Effector memory CD4-positive, alpha-beta T cell (primary cell): ENCODE results near the gene BPIFB1.

ENCODE experiments used
- DNase-seq, 3 donors: peaks; one replicate each; pipeline ENCODE4 v3.0.0-alpha.2; 2020
- H3K27ac ChIP-seq: 2 replicates; pipeline ENCODE4 v1.7.0; 2013; ENCODE audit warnings: mild to moderate bottlenecking, low read length, moderate library complexity; ENCODE audit not compliant: insufficient read depth, poor library complexity, severe bottlenecking
- H3K27me3 ChIP-seq: replicated peaks from 2 replicates; pipeline ENCODE4 v1.7.0; 2013; ENCODE audit warnings: mild to moderate bottlenecking, low read length; ENCODE audit not compliant: insufficient read depth, control insufficient read depth, poor library complexity, severe bottlenecking
- H3K36me3 ChIP-seq: 2 replicates; pipeline ENCODE4 v1.7.0; 2013; ENCODE audit warnings: mild to moderate bottlenecking, low read length, moderate library complexity; ENCODE audit not compliant: control insufficient read depth, insufficient read depth
- H3K4me1 ChIP-seq: 2 replicates; pipeline ENCODE4 v1.7.0; 2013; ENCODE audit warnings: low read length, mild to moderate bottlenecking; ENCODE audit not compliant: control insufficient read depth, insufficient read depth, poor library complexity, severe bottlenecking
- H3K4me3 ChIP-seq: 2 replicates; pipeline ENCODE4 v1.7.0; 2013; ENCODE audit warnings: low read length, low read depth, mild to moderate bottlenecking; ENCODE audit not compliant: insufficient read depth, poor library complexity, severe bottlenecking
- H3K9me3 ChIP-seq: 2 replicates; pipeline ENCODE4 v1.7.0; 2013; ENCODE audit warnings: mild to moderate bottlenecking, low read length, moderate library complexity; ENCODE audit not compliant: control insufficient read depth

The BPIFB1 gene

DNA sequence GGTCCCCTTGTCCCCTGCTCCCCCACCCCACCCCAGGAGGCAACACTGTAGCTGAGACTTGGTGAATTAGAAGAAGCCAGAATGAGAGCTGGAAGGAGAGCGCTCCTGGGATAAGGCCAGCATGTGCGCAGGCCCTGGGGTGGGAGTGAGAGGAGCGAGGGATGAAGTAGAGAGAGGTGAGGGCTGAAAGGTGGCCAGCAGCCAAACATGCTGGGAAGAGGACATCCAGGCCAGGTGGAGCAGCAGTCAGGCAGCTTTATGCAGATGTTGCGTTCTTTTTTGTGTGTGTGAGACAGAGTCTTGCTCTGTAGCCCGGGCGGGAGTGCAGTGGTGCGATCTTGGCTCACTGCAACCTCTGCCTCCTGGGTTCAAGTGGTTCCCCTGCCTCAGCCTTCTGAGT is 2.2 kb upstream of the BPIFB1 start:
- Histone ChIP-seq H3K36me3 (no peaks in the 10 kb centered on the region), H3K9me3 (no peaks in the 10 kb centered on the region)

DNA sequence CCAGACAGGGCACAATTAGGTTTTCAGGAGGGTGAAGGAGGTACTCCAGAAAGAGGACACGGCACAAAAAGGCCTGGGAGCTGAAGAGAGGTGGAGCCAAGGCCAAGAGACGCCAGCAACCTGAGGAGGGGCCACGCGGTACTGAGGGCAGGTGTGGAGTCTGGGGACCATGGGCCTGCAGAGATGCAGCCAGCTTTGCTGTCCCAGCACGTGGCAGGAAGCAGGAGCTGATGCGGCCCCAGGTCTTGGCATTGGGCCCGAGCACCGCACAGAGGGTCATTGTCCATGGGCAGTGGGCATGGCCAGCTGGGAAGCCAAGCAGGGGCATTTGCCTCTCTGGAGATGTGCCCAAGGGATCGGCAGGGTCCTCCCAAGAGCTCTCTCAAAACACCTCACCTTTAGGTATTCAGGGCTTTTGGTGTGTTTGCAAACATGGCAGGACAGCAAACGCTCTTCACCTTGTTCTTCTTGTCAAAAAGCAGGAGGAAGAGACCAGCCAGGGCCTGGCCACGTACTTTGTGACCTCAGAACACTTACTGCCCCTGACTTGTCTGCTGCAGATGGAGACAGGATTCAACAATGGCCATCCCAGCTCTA is 1.4 kb upstream of the BPIFB1 start:
- Histone ChIP-seq H3K4me3 (no peak overlapping the region), H3K27me3 (no peaks in the 10 kb centered on the region), H3K27ac (no peak overlapping the region), H3K4me1 (no peaks in the 10 kb centered on the region), H3K36me3 (no peaks in the 10 kb centered on the region), H3K9me3 (no peaks in the 10 kb centered on the region)
- no peak for DNase-seq

More for the DNA sequence above, 2.2 kb upstream of the BPIFB1 start:
- Histone ChIP-seq H3K4me3 (no peak overlapping the region), H3K27ac (no peak overlapping the region), H3K4me1 (no peaks in the 10 kb centered on the region), H3K27me3 (no peaks in the 10 kb centered on the region)
- no peak for DNase-seq

DNA sequence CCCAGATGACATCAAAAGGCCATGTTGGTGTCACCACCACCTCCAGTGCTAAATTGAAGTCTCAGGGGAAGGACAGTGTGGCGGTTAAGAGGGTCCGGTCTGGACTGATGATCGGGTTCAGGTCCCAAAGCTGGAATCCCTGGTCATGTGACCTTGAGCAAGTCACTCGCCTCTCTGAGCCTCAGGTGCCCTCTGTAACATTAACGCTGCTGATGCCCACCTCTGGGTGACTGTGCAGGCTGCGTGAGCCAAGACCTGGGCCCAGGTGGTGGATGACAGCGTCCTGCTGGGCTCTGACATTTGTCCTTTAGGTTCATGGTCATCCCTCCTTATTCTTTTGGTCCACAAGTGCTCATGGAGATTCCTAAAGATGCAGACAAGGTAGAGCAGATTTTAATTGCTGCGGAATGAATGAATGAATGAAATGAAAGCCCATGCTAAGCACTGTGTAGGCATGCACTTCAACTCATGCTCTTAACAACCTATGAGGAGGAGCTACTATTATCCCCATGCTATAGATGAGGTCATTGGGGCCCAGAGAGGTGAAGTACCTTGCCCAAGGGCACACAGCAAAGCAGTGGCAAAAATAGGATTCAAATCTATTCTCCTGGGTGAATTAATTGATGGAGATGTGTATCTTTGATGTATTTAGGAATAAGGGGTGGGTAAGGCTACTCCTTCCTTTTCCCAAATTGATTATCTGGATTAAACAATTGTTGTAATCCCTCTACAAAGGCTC is 649 bp upstream of the BPIFB1 start:
- no peak overlapping the region for H3K27ac ChIP-seq
- no peak overlapping the region for H3K4me3 ChIP-seq
- no peaks in the 10 kb centered on the region for H3K27me3 ChIP-seq
- no peaks in the 10 kb centered on the region for H3K9me3 ChIP-seq
- DNase-seq = no peak
- H3K4me1 ChIP-seq = no peaks in the 10 kb centered on the region
- H3K36me3 ChIP-seq = no peaks in the 10 kb centered on the region

DNA sequence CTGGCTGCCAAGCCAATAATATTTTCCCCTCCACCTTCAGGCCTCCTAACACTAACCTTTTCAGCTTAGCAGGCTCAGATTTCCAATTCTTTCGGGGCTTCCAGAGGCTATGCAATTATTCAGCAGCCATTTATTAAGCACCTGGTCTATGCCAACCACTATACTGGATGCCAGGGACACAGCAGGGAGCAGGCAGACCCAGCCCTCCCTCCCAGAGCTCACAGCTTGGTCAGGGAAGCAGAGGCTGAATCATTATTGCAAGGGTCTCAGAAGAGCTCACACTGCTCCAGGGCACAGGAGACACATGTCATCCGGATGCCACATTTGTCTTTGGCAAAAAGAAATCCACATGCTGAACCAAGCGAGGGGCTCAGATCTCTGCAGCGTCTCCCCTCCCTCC is 1.3 kb downstream of the BPIFB1 start:
- Histone ChIP-seq H3K27me3 (no peaks in the 10 kb centered on the region), H3K4me1 (no peaks in the 10 kb centered on the region), H3K27ac (no peak overlapping the region), H3K36me3 (no peaks in the 10 kb centered on the region), H3K4me3 (no peak overlapping the region), H3K9me3 (no peaks in the 10 kb centered on the region)
- no peak for DNase-seq

DNA sequence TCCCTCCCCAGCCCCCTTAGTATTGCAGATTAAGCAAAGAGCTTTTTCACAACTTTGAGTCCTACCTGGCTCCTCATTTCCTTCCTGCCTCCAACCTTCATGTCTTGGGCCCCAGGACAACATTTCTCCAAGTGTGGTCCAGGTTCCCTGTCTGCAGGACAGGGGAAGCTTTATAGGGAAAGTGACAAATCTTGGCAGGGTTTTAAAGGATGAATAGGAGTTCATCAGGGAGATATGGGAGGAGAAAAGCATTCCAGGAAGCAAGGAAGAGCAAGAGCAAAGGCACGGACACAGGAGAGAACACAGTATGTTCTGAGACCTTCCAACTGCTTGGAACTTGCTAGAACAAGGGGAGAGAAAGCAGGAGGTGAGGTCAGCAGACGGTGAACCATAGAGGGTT is 1.9 kb downstream of the BPIFB1 start:
- Histone ChIP-seq H3K9me3 (no peaks in the 10 kb centered on the region), H3K4me3 (no peak overlapping the region), H3K36me3 (no peaks in the 10 kb centered on the region), H3K27me3 (no peaks in the 10 kb centered on the region), H3K4me1 (no peaks in the 10 kb centered on the region), H3K27ac (no peak overlapping the region)
- no peak for DNase-seq

DNA sequence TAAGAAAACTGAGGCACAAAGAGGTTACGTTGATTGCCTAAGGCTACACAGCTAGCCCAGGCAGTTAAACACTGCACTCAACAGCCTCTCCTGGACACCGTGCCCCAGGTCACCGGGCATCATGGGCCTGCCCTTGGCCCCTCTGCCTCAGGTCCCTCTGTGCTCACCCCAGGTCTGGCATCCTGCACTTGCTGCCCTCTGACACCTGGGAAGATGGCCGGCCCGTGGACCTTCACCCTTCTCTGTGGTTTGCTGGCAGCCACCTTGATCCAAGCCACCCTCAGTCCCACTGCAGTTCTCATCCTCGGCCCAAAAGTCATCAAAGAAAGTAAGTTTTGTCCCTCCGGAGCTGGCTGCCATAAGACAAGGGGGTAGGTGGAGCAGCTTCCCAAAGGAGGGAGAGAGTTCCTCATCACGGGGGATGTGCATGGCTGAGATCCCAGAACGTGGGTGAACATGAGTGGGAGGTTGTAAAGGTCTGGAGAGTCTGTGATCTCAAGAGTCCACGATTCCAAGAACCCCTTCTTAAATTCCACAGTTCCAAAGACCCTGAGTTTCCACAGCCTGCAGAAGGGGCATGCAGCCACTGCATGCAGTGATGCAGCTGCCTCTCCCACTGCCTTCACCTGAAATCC is 3.0 kb downstream of the BPIFB1 start:
- Histone ChIP-seq H3K27me3 (no peaks in the 10 kb centered on the region), H3K36me3 (no peaks in the 10 kb centered on the region), H3K4me1 (no peaks in the 10 kb centered on the region), H3K9me3 (no peaks in the 10 kb centered on the region), H3K4me3 (no peak overlapping the region), H3K27ac (no peak overlapping the region)
- no peak for DNase-seq

DNA sequence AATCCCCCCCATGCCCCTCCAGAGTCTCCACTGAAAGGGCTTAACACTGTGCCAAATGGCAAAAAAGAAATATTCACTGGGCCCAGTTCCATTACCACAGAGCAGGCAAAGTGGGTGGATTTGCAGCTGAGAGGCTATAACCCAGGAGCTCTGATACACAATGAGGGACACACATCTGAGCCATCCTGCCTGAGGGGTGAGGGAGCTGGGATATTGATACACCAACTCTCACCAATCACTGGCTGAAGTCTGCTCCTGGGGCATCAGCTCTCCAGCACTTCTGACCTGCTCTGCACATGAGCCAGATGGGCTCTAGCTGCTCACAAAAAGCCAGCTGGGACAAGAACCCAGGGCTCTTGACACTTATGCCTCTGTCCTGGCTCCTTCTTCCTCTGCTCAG is 4.9 kb downstream of the BPIFB1 start:
- Histone ChIP-seq H3K9me3 (no peaks in the 10 kb centered on the region), H3K4me1 (no peaks in the 10 kb centered on the region), H3K36me3 (no peaks in the 10 kb centered on the region), H3K27ac (no peak overlapping the region), H3K27me3 (no peaks in the 10 kb centered on the region), H3K4me3 (no peak overlapping the region)
- DNase-seq = no peak

DNA sequence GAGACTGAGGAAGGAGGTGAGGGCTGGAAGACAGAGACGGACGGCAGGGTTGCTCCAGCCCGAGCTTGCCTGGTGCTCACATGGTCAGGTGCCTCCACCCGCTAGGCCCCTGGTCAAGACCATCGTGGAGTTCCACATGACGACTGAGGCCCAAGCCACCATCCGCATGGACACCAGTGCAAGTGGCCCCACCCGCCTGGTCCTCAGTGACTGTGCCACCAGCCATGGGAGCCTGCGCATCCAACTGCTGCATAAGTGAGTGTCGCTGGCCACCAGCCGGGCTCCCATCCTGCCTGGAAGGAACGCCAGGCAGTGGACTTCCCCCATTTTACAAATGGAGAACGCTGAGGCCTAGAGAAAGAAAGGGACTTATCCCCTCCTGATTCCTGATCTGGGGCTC is 7.8 kb downstream of the BPIFB1 start:
- Histone ChIP-seq H3K27me3 (no peaks in the 10 kb centered on the region), H3K4me1 (no peaks in the 10 kb centered on the region), H3K9me3 (no peaks in the 10 kb centered on the region), H3K27ac (no peak overlapping the region), H3K4me3 (no peak overlapping the region), H3K36me3 (no peaks in the 10 kb centered on the region)
- DNase-seq = no peak

DNA sequence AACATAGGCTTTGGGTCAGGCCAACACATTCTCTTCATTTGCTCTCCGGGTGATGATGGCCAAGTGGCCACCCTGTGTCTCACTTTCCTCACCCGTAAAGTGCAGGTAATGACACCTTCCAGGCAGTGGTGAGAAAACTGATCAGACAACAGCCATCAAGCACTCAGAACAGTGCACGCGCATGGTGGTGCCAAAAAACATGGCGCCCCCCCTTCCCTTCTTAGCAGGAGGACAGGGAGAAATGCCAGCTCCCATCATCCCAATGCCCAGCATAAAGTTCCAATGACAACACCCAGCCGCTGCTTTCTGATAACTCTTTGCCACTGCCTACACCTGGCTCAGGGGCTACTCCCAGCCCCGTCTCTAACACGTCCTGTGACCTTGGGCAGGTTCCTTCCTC is 8.4 kb downstream of the BPIFB1 start:
- DNase-seq = no peak
- Histone ChIP-seq H3K27me3 (no peaks in the 10 kb centered on the region), H3K9me3 (no peaks in the 10 kb centered on the region), H3K4me3 (no peak overlapping the region), H3K27ac (no peak overlapping the region), H3K36me3 (no peaks in the 10 kb centered on the region), H3K4me1 (no peaks in the 10 kb centered on the region)

DNA sequence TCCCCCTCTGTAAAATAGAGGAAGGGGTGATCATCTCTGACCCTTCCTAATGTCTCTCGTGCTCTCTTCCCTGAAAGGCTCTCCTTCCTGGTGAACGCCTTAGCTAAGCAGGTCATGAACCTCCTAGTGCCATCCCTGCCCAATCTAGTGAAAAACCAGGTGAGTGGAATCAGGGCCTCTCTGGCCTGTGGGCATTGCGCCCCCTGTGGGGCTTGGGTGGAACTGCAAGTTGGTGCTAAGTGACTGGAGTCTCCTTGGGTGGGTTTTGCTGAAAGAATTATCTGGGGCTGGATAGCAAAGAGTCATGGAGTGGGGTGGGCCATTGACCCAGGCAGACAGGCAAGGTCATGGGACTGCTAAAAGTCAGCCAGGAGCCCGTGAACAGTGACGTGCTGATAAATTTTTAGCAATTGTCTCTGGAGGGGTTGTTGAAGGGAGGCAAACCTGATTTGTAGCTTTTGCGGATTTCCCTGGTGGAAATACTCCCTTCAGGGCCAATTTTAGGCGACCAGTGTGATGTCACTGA is 8.9 kb downstream of the BPIFB1 start:
- Histone ChIP-seq H3K4me1 (no peaks in the 10 kb centered on the region), H3K27me3 (no peaks in the 10 kb centered on the region), H3K36me3 (no peaks in the 10 kb centered on the region), H3K27ac (no peak overlapping the region), H3K4me3 (no peak overlapping the region), H3K9me3 (no peaks in the 10 kb centered on the region)
- peak; percentile 33 to 53 (median 37) for DNase-seq
